Fibroblast of the aortic adventitia (primary cell): ENCODE results near the gene EIF2S3. TPM values are rescaled to one million over a fixed set of nuclear protein-coding genes. Genes with fewer than 3 reads are reported as not detected.

Experiments used
- DNase-seq: peaks from one replicate; pipeline ENCODE4 v3.0.0-alpha.2; 2010; ENCODE audit warnings: low read depth
- H3K4me3 ChIP-seq: 2 replicates; pipeline ENCODE4 v1.5.1; 2011; ENCODE audit warnings: low read depth, mild to moderate bottlenecking, control low read depth, low read length, moderate library complexity
- total RNA-seq: library from RNA; depleted of rRNA; stranded (reverse); fragments of >200 nt; gene quantifications from 2 replicates; pipeline ENCODE4 v1.2.3, GENCODE V29; 2012; ENCODE audit warnings: low replicate concordance
- TF ChIP-seq, protein P1 (sequence below): IDR thresholded peaks from 2 replicates; pipeline ENCODE4 v1.5.1; 2011; ENCODE audit warnings: mild to moderate bottlenecking, low read length, control low read depth, inconsistent platforms; ENCODE audit not compliant: insufficient read depth

The EIF2S3 gene
- total RNA-seq, result 149 and 349 TPM in 2 replicates

DNA sequence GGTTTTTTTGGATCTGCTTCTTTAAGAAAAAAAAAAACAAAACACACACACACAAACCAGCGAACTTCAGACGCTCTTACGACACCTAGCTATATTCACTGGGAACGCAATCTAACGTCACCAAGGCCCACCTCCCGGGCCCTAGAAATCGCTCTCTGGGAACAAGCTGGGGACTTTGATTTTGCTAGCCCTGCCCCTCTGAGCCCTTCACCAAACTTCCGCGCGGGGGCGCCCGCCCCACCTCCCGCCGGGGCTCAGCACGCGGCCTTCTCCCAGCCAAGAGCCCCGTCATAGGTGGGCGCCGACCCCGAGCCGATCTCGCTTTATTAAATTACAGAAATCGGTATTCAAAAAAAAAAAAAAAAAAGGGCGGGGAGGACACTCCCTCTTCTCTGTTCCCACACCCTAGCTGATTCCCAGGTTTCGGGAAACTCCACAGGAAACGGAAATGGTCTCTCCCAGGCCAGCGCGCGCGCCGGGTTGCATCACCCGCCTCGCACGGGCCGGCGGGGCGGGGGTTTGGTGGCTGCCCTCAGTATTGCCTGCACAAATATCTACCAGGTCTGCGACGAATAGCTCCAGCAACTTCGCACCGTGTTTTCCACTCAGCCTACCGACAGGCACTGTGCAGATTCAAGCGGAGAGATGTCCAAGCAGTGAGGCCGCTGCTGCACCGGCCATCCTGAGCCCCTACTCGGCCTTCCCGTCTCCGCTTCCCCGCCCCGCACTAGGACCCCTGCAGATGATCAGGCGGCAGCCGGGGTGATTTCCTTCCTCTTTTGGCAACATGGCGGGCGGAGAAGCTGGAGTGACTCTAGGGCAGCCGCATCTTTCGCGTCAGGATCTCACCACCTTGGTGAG lies at the start of gene EIF2S3:
TSS of gene EIF2S3 (plus strand) at position 775 of the 861 bp plus-strand sequence. CDS start at position 788, 13 bp downstream.
- peak; percentile 99 for DNase-seq
- no peak within 1 kb of the TSS for H3K4me3 ChIP-seq
- TF ChIP-seq, protein P1, sequence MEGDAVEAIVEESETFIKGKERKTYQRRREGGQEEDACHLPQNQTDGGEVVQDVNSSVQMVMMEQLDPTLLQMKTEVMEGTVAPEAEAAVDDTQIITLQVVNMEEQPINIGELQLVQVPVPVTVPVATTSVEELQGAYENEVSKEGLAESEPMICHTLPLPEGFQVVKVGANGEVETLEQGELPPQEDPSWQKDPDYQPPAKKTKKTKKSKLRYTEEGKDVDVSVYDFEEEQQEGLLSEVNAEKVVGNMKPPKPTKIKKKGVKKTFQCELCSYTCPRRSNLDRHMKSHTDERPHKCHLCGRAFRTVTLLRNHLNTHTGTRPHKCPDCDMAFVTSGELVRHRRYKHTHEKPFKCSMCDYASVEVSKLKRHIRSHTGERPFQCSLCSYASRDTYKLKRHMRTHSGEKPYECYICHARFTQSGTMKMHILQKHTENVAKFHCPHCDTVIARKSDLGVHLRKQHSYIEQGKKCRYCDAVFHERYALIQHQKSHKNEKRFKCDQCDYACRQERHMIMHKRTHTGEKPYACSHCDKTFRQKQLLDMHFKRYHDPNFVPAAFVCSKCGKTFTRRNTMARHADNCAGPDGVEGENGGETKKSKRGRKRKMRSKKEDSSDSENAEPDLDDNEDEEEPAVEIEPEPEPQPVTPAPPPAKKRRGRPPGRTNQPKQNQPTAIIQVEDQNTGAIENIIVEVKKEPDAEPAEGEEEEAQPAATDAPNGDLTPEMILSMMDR, result peak; percentile 63

DNA sequence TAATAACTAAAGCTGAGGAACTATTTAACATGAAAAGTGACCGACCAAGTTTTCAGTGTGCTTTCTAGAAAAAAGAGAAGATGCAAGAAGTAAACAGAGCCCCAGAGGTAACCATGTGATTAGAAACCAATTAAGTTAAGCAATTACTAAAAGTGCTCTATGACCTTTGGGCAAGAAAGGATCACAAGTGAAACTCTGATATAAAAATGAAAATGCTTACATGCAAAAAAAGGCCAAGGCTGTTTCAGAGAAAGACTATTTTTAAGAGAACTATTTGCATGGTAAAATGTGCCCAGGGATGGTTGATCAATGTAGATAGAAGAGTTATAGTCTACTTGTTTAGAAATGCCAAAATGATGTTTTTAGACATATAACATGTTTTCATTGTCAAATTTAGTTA lies 49.7 kb upstream of the EIF2S3 start:
- no peak for DNase-seq
- H3K4me3 ChIP-seq, result no peak overlapping the region
- TF ChIP-seq, protein P1, result no peak

DNA sequence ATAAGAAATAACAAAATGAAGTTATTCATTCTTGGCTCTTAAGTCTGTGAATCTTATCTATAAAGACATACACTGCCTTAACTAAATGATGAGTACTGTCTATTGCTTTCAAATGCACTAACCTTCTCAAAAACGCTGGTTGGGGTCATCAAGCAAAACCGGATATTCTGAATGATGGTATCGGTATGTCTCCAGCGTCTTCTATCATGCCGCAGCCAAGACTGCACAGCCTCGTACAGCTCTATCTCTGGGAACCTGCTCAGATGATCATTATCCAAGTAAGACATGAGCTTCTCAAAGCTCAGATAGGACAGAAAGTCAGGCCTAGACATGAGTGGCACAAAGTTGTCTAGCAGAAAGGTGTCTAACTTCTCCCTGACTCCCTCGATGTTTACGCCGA lies 48.9 kb upstream of the EIF2S3 start:
- DNase-seq, result no peak
- no peak overlapping the region for H3K4me3 ChIP-seq
- TF ChIP-seq, protein P1, result no peak

DNA sequence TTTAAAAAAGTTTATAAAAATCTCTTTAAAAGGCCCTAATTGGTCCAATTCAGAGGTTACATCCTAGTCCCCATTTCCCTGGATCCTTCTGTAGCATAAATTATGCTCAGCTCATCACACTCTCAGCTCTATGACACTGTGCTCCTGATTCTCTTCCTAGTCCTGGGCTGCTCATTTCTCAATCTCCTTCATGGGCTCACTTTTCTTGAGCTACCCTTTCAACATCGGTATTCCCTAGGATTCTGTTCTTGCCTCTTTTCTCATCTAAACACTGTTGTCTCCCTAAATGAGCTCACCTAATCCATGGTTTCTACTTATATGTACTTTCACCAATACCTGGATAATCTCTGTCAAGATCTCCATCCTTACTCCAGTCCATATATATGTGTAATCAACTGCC lies 42.5 kb upstream of the EIF2S3 start:
- no peak overlapping the region for H3K4me3 ChIP-seq
- DNase-seq, result no peak
- TF ChIP-seq, protein P1, result no peak

DNA sequence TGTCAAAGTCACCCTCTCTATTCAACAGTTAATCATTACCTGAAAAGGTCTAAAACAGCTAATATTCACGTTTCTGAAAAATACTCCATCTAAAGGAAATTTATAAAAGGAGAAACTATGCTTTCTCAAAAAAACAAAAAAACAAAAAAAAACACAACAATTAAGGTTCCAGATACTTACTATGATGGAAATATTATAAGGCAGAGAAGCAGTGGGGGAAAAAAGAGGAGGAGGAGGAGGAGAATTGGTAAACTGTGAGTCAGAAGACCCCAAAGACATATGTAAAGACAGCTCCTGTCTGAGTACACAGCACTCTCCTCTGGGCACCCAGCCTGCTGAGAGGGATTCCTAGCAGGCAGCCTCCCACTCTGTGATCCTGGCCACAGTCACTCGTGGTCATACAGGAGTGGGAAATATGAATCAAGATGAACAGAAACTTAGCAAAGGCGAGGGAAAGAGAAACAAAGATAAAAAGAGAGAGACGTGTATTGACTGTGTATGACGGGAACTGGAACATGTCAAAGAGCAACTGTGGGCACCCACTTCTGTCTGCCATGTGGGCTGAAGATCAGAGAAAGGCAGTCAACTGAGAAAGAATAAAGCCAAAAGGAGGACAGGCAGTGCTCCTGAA lies 40.3 kb upstream of the EIF2S3 start:
- TF ChIP-seq, protein P1, result no peak
- H3K4me3 ChIP-seq, result no peak overlapping the region
- no peak for DNase-seq

DNA sequence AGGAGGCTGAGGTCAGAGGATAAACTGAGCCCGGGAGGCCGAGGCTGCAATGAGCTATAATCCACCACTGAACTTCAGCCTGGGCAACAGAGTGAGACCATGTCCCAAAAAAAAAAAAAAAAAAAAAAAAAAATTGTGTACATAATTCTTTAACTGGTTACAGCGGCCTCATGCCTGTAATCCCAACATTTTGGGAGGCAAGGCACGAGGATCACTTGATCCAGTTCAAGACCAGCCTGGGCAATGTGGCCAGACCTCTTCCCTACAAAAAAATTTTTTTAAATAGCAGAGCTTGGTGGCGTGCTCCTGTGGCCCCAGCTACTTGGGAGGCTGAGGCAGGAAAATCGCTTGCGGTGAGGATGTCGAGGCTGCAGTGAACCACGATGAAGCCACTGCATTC lies 37.1 kb upstream of the EIF2S3 start:
- no peak overlapping the region for H3K4me3 ChIP-seq
- DNase-seq, result no peak
- TF ChIP-seq, protein P1, result no peak
